C4-2B (cell line): ENCODE data around the gene AASDH.

ENCODE experiments used
- H3K27ac ChIP-seq: fragments of 450-650 bp; 2 replicates; pipeline ENCODE4 v1.5.1; 2017
- CTCF ChIP-seq: fragments of 450-650 bp; conservative IDR thresholded peaks from 2 replicates; pipeline ENCODE4 v1.5.1; 2017; ENCODE audit warnings: mild to moderate bottlenecking
- ZFX ChIP-seq: fragments of 450-650 bp; IDR thresholded peaks from 2 replicates; pipeline ENCODE4 v1.6.1; 2017

AASDH gene

DNA sequence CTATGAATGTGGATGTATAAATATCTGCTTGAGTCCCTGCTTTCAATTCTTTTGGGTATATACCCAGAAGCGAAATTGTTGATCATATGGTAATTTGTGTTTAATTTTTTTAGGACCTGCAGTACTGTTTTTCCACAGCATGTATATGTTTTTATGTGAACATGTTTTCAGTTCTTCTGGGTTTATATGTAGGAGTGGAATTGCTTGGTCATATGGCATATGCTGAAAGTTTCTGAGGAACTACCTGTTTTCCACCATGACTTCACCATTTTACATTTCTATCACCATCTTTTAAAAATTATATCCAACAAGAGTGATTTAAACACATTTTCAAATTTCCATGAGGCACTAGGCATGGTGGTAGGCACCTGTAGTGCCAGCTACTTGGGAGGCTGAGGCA is 39.9 kb upstream of the AASDH start:
- no peak for TF ChIP-seq CTCF
- TF ChIP-seq ZFX = no peak
- H3K27ac ChIP-seq = no peak overlapping the region

GRCh38 chr4:56426273-56426672 is 39.0 kb upstream of the AASDH start:
- H3K27ac ChIP-seq = no peak overlapping the region
- TF ChIP-seq CTCF = no peak

- no peak overlapping the region for H3K27ac ChIP-seq
Observed at GRCh38 chr4:56425518-56425917, 38.2 kb upstream of the AASDH start.

DNA sequence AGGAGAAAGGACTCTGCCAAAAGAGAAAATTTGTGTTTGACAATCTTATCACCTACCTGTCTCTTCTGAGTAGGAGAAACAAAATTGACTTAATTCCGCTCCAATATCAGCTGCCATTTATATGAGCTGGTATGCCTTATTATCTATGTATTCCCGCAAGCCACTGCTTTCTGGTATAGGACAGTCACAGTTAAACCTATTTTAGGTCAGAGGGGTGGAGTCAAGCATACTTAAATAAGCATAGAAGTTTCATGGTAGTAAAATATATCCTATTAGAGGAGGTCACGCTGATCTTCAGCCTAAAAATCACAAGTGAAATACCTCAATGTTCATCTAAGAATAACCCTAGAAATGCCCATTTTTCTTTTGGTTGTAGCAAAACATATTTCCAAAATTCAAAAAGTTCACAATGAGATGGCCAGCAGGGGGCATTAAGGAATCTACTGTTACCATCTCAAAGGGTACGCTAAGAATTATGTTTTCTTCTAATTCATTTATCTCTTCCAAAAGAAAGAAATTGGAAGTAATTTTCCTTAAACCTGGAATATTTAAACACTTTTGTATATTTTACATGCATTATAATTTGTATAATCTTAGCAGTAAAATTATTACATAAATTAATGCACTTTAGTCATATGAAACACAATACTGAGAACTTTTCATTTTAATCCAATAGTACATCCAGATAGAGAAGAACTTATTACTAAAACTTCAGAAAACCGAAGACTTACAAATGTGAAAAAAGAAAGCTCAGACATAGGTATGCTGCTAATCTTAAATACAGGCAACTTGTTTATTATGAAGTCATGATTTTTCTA is 37.6 kb upstream of the AASDH start:
- TF ChIP-seq ZFX = no peak
- TF ChIP-seq CTCF = peak; percentile 70
- no peak overlapping the region for H3K27ac ChIP-seq

More at GRCh38 chr4:56425518-56425917, 38.2 kb upstream of the AASDH start:
- TF ChIP-seq CTCF (no peak), ZFX (no peak)

DNA sequence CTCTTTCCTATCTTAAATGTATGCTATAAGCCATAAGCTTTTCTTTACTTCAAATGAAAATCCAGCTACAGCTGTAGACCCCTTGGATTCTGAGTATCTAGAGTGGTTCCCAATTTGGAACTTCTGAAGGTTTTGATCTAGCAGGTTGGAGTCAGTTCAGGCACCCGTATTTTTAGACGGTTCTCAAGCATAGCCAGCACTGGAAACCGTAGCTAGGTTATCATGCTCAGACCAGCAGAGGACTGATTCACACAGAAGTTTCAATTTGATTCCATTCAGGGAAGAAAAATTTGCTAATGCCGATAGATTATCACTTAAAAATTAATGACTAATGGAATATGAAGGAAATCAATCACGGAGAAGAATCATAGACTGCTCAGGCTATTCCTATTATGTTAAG is 36.9 kb upstream of the AASDH start:
- TF ChIP-seq ZFX (no peak), CTCF (no peak)
- no peak overlapping the region for H3K27ac ChIP-seq

- H3K27ac ChIP-seq = no peak overlapping the region
- no peak for TF ChIP-seq ZFX
- no peak for TF ChIP-seq CTCF
Observed at GRCh38 chr4:56417396-56417795, 30.1 kb upstream of the AASDH start.

- TF ChIP-seq CTCF (no peak), ZFX (no peak)
- H3K27ac ChIP-seq = no peak overlapping the region
Observed at GRCh38 chr4:56416349-56416748, 29.1 kb upstream of the AASDH start.
